NCI-H82 treated with DMSO at 0.1 percent for 48 hours (cell line): ENCODE data around the gene NEUROG1.
"Not testable (repeated sequence)": the region's sequence is repeated elsewhere in the genome, so short reads cannot be mapped to it uniquely, and the experiment has no call there.

Experiments
- DNase-seq: peaks from one replicate; lab custom pipeline; 2025; ENCODE audit not compliant: unreplicated experiment; lab: John Stamatoyannopoulos, UW

NEUROG1 gene

GRCh38 chr5:135537745-135538144 lies 2.0 kb upstream of the NEUROG1 start:
- no peak for DNase-seq

GRCh38 chr5:135537271-135537670 lies 1.5 kb upstream of the NEUROG1 start:
- no peak for DNase-seq

- DNase-seq: no peak
Observed at GRCh38 chr5:135535420-135535819, 344 bp downstream of the NEUROG1 start.

GRCh38 chr5:135534609-135535419 lies 950 bp downstream of the NEUROG1 start:
- no peak for DNase-seq

DNA sequence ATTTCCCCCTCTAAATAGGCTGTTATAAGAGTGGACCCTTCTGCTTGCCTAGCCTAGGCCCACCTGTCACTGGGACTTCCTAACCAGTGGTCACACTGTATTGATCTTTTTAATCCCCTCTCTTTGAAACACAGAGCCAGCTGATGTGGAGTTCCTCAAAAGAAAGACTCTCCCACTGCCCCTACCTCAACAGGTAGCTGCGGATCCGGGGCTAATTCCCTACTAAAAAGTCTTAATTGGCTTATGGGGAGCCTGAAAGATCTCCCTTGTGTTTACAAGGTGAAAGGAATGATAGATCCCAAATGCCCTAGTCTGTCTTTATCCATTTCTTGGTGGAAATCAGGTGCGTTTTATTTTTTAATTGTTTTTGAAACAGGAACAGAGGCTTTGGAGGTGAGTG lies 2.0 kb downstream of the NEUROG1 start:
- peak; percentile 83 for DNase-seq

- DNase-seq: peak; percentile 79
Observed at GRCh38 chr5:135533334-135533733, 2.4 kb downstream of the NEUROG1 start.

- DNase-seq: not testable (repeated sequence)
Observed at GRCh38 chr5:135529576-135529975, 6.2 kb downstream of the NEUROG1 start.

- no peak for DNase-seq
Observed at GRCh38 chr5:135526924-135527323, 8.8 kb downstream of the NEUROG1 start.

DNA sequence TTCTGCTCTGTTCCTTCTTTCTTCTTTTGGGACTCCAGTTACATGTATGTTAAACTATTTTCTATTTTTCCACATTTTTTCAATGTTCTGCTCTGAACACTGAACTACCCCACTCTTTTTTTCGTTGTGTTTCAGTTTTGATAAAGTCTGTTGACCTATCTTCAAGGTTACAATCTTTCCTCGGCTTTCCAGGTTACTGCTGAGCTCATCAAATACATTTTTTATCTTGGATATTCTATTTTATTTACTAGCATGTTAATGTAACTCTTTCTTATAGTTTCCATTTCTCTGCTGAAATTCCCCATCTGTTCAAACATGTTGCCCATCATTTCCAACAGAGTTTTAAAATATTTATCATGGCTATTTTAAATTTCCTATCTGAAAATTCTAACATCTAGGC lies 13.8 kb downstream of the NEUROG1 start:
- no peak for DNase-seq

DNA sequence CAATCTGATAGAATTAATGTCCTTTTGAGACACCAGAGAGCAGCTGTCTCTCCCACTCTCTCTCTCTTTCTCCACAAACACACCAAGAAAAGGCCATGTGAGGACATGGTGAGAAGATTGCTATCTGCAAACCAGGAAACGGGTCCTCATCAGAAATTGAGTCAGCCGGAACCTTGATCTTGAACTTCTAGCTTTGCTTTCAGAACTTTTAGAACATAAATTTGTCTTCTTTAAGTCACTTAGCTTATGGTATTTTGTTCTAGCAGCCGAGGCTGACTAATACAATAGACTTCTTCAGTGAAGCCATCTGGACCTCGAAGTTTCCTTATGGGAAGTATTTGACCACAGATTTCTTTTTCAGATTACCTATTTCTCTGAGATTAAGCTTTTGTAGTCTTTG lies 18.1 kb downstream of the NEUROG1 start:
- no peak for DNase-seq

GRCh38 chr5:135514116-135514515 lies 21.6 kb downstream of the NEUROG1 start:
- DNase-seq: no peak

GRCh38 chr5:135511761-135512575 lies 23.8 kb downstream of the NEUROG1 start:
- peak; percentile 89 for DNase-seq

DNA sequence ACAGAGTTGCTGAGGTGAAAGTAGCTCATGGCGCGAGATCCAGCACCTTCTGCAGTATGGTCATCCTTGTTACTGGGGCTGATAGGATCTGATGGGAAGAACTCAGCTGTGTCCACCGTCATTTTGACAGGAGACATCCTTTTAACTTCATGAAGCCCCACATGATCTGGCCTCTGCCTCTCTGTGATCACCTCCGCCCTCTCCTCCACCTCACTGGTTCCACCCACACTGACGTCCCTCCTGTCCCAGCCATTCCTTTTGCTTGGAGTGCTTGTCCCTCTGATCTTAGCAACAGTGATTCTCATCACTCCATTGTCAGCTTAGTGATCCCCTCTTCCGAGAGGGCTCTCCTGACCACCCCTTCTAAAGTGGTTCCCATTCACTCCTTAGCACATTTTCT lies 25.8 kb downstream of the NEUROG1 start:
- DNase-seq: no peak

DNA sequence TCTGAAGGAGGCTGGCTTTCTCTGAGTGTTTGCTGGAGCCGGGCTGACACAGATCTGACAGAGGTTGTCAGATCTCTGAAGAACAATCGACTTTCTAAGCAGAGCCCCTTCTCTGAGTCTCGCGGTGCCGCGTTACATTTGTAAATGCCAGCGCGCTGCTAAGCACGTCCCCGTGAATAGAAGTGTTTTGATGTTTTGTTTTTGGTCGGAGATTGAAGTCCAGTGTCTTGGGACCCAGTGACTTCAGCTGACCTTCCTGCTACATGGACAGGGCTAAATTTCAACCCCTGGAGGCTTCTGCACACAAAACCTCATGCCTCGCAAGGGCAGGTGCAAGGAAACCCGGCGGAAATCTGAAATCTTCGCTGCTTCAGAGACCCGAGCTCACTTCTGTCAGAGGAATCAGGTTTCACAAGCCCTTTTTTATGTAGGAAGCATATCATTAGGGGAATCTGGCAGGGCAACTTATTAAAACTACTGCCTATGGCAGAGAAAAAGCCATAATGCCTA lies 27.2 kb downstream of the NEUROG1 start:
- DNase-seq: no peak

- DNase-seq: no peak
Observed at GRCh38 chr5:135505973-135506372, 29.8 kb downstream of the NEUROG1 start.

DNA sequence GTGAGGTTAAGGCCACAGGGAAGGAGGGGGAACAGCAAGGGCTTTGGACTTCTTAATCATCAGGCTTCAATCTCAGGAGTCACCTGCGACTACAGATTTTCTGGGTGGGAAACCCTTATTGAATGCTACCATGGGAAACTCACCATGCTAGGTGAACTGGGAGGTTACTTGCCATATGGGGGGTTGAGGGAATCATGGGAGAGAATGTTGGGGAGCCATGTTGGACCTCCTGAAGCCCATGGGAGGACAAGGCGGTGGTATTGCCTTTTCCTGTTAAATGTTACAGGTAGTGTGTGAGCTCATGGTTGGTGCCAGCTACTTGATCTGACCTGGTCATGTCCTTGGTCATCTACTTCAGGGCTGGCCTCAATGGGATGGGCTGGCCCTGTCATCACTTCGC lies 31.4 kb downstream of the NEUROG1 start:
- no peak for DNase-seq

GRCh38 chr5:135503871-135504270 lies 31.9 kb downstream of the NEUROG1 start:
- DNase-seq: no peak

- DNase-seq: peak; percentile 57
Observed at GRCh38 chr5:135502836-135503520, 32.8 kb downstream of the NEUROG1 start.

DNA sequence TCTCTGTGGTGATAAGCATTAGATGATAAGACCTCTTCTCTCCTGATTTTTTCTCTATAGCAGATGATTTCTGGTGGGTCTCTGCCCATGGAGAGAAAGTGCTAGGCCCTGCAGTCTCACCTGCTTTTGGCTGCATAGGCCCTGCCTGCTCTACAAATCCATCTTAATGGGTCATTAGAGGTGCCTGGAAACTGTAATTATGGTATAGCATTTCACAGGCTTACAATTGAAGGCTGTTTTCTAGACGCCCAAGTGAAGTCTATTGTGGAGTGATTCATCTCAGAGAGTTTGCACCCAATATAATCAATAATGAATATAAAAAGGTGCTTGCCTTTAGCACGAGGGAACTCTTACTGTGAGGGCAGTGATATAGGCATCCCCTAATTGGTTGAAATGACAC lies 33.8 kb downstream of the NEUROG1 start:
- no peak for DNase-seq

DNA sequence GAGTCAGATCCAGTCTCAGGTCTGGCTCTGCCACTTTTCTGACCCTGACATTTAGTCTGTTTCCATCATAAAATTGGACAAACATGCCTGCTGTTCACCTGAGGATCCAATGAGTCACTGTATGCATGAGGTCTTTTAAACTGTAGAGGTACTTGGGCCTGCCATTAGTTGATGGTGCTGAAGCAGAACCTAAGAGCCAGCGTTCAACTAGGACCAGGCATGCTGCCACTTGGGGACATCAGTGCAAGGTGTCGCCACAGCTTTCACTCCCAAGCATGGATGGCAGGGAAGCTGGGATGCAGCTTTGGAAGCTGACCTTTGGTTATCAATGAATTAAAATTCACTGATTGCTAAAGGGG lies 37.1 kb downstream of the NEUROG1 start:
- DNase-seq: no peak

DNA sequence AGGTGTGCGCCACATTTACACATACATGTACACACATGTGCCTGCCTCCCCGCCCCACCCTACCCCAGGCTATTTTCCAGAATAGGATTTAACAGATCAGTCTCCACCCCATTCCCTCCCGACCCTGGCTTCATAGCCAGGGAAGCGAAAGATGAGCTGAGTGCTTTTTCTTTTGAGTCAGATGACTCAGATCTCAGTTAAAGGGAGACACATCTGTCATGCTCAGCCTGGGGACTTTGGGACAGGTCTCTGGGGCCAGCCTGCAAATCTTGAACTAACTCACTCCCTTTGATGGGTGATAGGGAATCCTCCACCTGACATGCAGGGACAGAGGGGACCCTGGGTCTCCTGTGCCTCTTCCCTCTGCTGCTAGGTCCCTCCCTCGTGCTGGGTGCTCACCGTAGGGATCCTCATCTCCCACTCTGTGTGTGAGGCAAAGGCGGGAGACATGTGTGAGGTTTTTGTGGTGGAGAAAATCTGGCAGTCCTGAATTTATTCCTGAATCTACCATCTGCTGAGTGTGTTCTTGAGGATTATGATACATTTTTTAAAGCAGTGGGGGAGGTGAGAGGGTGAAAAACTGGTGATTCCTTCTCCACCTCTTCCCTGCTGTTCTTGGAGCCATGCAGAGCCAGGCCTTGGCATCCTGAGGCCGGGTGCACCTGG lies 37.7 kb downstream of the NEUROG1 start:
- peak; percentile 87 for DNase-seq
